GM23338 (cell line): ENCODE results near the gene RFC1. TPM values are rescaled to one million over a fixed set of nuclear protein-coding genes. Genes with fewer than 3 reads are reported as not detected.

Experiments
- ATAC-seq: fragments of 200-7000 bp; cut with Tn5 transposase; 3 replicates; pipeline ENCODE4 v1.9.1; 2020
- DNase-seq: peaks from one replicate; pipeline ENCODE4 v3.0.0-alpha.2; 2015; ENCODE audit warnings: low spot score
- H2AFZ ChIP-seq: fragments of 200-600 bp; sonication (generic); 2 replicates; pipeline ENCODE4 v1.8.0; 2016; ENCODE audit warnings: antibody characterized with exemption, mild to moderate bottlenecking, moderate library complexity
- H3F3A ChIP-seq: fragments of 200-600 bp; sonication (generic); replicated peaks from 2 replicates; pipeline ENCODE4 v1.8.0; 2017; ENCODE audit warnings: antibody characterized with exemption, mixed run types, low read depth
- H3K27ac ChIP-seq: fragments of 200-600 bp; sonication (generic); 2 replicates; pipeline ENCODE4 v1.6.1; 2016; ENCODE audit warnings: low read depth
- H3K27me3 ChIP-seq: fragments of 200-600 bp; sonication (generic); 2 replicates; pipeline ENCODE4 v1.8.0; 2016; ENCODE audit warnings: mild to moderate bottlenecking, mixed run types, moderate library complexity; ENCODE audit not compliant: insufficient read depth
- H3K36me3 ChIP-seq: fragments of 200-600 bp; sonication (generic); 2 replicates; pipeline ENCODE4 v1.8.0; 2016; ENCODE audit warnings: mild to moderate bottlenecking; ENCODE audit not compliant: insufficient read depth
- H3K4me1 ChIP-seq: fragments of 200-600 bp; sonication (generic); 2 replicates; pipeline ENCODE4 v1.8.0; 2016; ENCODE audit warnings: mild to moderate bottlenecking, moderate library complexity; ENCODE audit not compliant: insufficient read depth
- H3K4me2 ChIP-seq: fragments of 200-600 bp; sonication (generic); 2 replicates; pipeline ENCODE4 v1.7.1; 2017; ENCODE audit warnings: mixed run types
- H3K4me3 ChIP-seq: fragments of 200-600 bp; sonication (generic); 2 replicates; pipeline ENCODE4 v1.6.1; 2016; ENCODE audit warnings: mixed run types
- H3K79me2 ChIP-seq: fragments of 200-600 bp; sonication (generic); replicated peaks from 2 replicates; pipeline ENCODE4 v1.8.0; 2017; ENCODE audit warnings: mild to moderate bottlenecking; ENCODE audit not compliant: insufficient read depth
- H3K9me2 ChIP-seq: fragments of 200-600 bp; sonication (generic); 2 replicates; pipeline ENCODE4 v1.8.0; 2017; ENCODE audit not compliant: insufficient read depth
- H4K20me1 ChIP-seq: fragments of 200-600 bp; sonication (generic); replicated peaks from 2 replicates; pipeline ENCODE4 v1.8.0; 2017; ENCODE audit warnings: mild to moderate bottlenecking; ENCODE audit not compliant: insufficient read depth
- H3K27ac Mint-ChIP-seq: 2 replicates; pipeline ENCODE4 v1.8.0; 2020; ENCODE audit warnings: inconsistent platforms, mild to moderate bottlenecking, moderate library complexity, mixed read lengths
- H3K27me3 Mint-ChIP-seq: 3 replicates; pipeline ENCODE4 v1.8.0; 2022; ENCODE audit warnings: low read depth, mild to moderate bottlenecking, moderate library complexity, mixed read lengths, inconsistent platforms; ENCODE audit not compliant: insufficient read depth, poor library complexity
- H3K36me3 Mint-ChIP-seq: 3 replicates; pipeline ENCODE4 v1.8.0; 2021; ENCODE audit warnings: low read depth, mild to moderate bottlenecking, inconsistent platforms, moderate library complexity, mixed read lengths
- H3K4me1 Mint-ChIP-seq: 3 replicates; pipeline ENCODE4 v1.8.0; 2020; ENCODE audit warnings: mild to moderate bottlenecking, inconsistent platforms, mixed read lengths
- H3K4me3 Mint-ChIP-seq: 3 replicates; pipeline ENCODE4 v1.8.0; 2021; ENCODE audit warnings: moderate library complexity, mild to moderate bottlenecking, inconsistent platforms, mixed read lengths
- H3K9me3 Mint-ChIP-seq: 3 replicates; pipeline ENCODE4 v1.8.0; 2020; ENCODE audit warnings: moderate library complexity, mild to moderate bottlenecking, inconsistent platforms, mixed read lengths
- CREB1 ChIP-seq: fragments of 250-450 bp; sonication (Bioruptor Pico); IDR thresholded peaks from 2 replicates; pipeline ENCODE4 v1.5.0; 2020; ENCODE audit warnings: low read depth, mild to moderate bottlenecking, moderate library complexity
- CTCF ChIP-seq, 2 experiments: fragments of 200-600 bp in 1 of 2; sonication (generic) in 1 of 2; conservative IDR thresholded peaks; 2 replicates each; pipeline versions ENCODE4 v1.5.1 to v1.6.1; 2016 to 2017; ENCODE audit warnings: antibody characterized with exemption in 2 of 2, low read depth in 2 of 2, mild to moderate bottlenecking in 2 of 2, moderate library complexity in 1 of 2
- ETS1 ChIP-seq: IDR thresholded peaks from 2 replicates; pipeline ENCODE4 v1.6.1; 2016; ENCODE audit warnings: antibody characterized with exemption
- EZH2 ChIP-seq: fragments of 200-600 bp; sonication (generic); IDR thresholded peaks from one replicate; pipeline ENCODE4 v1.8.0; 2017; ENCODE audit warnings: antibody characterized with exemption, mild to moderate bottlenecking, low read depth; ENCODE audit not compliant: unreplicated experiment
- EZH2phosphoT487 ChIP-seq: fragments of 200-600 bp; sonication (generic); IDR thresholded peaks from one replicate; pipeline ENCODE4 v1.8.1; 2018; ENCODE audit warnings: antibody characterized with exemption; ENCODE audit not compliant: unreplicated experiment
- JUNB ChIP-seq: IDR thresholded peaks from one replicate; pipeline ENCODE4 v1.6.1; 2016; ENCODE audit warnings: antibody characterized with exemption; ENCODE audit not compliant: unreplicated experiment
- NANOG ChIP-seq: IDR thresholded peaks from 2 replicates; pipeline ENCODE4 v1.6.1; 2016; ENCODE audit warnings: antibody characterized with exemption, borderline replicate concordance
- POLR2AphosphoS5 ChIP-seq: IDR thresholded peaks from 2 replicates; pipeline ENCODE4 v1.6.1; 2016; ENCODE audit warnings: antibody characterized with exemption, low read depth
- STAT1 ChIP-seq: IDR thresholded peaks from one replicate; pipeline ENCODE4 v1.6.1; 2016; ENCODE audit warnings: antibody characterized with exemption; ENCODE audit not compliant: unreplicated experiment
- ZNF114 ChIP-seq: fragments of 250-450 bp; sonication (Bioruptor Pico); IDR thresholded peaks from 2 replicates; pipeline ENCODE4 v1.5.0; 2020; ENCODE audit warnings: mild to moderate bottlenecking, moderate library complexity
- ZNF331 ChIP-seq: fragments of 250-450 bp; sonication (Bioruptor Pico); IDR thresholded peaks from 2 replicates; pipeline ENCODE4 v1.5.0; 2020; ENCODE audit warnings: low read depth, mild to moderate bottlenecking, moderate library complexity
- polyA plus RNA-seq: library from polyadenylated mRNA; unstranded; fragments of >200 nt; fragmentation: Nextera tagmentation; extraction: Ambion mirVana; gene quantifications from 2 replicates; pipeline ENCODE4 v1.2.1, GENCODE V29; 2016
- total RNA-seq: library from RNA; depleted of rRNA; stranded (reverse); fragments of >200 nt; shearing (Covaris generic); gene quantifications from 2 replicates; pipeline ENCODE4 v1.2.3, GENCODE V29; 2014
- TF ChIP-seq, protein P1 (sequence below): IDR thresholded peaks from one replicate; pipeline ENCODE4 v1.6.1; 2018; ENCODE audit warnings: antibody characterized with exemption; ENCODE audit not compliant: unreplicated experiment
- TF ChIP-seq, protein P2 (sequence below): fragments of 250-450 bp; sonication (Bioruptor Pico); IDR thresholded peaks from 2 replicates; pipeline ENCODE4 v1.5.0; 2020; ENCODE audit warnings: mild to moderate bottlenecking, moderate library complexity

RFC1 gene
- total and polyA plus RNA-seq, 2 experiments from 2014 or later: 75.8 to 228 TPM

DNA sequence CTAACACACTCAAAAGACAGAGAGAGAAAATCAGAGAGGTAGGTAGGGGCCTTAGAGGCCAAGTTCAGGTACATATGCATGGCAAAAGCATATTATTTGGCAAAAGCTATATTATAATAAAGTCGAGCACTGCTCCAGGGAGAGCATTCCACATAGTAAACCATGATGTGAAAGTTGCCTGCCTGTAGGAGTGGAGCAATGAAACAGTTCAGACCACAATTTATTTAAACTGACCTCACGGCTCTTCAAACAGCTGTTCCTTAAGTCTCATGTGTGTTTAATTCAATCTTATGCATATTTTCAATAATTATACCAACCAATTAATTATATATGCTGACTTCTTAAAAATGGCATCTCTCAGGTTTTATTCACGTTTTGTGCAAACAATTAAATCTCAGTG lies 3.3 kb downstream of the RFC1 start:
- Histone ChIP-seq H3K79me2 (peaks cover 83% of the 10 kb centered on the region), H3K4me2 (no peak overlapping the region), H3K27me3 (peaks cover 11% of the 10 kb centered on the region; the same call in 1 of the 2 replicates), H3K27ac (no peak overlapping the region), H3K36me3 (no peaks in the 10 kb centered on the region), H3K4me3 (no peak overlapping the region), H3K9me2 (0 out of 2 replicates have a peak, but pooled peaks cover 6% of the 10 kb centered on the region), H4K20me1 (peaks cover 30% of the 10 kb centered on the region), H3F3A (0 out of 2 replicates have a peak, but pooled peaks cover 5% of the 10 kb centered on the region), H3K4me1 (peaks cover 10% of the 10 kb centered on the region), H2AFZ (no peak overlapping the region)
- no peak overlapping the region for H3K27ac Mint-ChIP-seq
- H3K4me3 Mint-ChIP-seq: no peak overlapping the region
- DNase-seq: no peak
- no peak for ATAC-seq
- H3K9me3 Mint-ChIP-seq: no peaks in the 10 kb centered on the region; the same call in 1 of the 3 replicates
- H3K4me1 Mint-ChIP-seq: peaks cover 9% of the 10 kb centered on the region; the same call in 2 of the 3 replicates
- no peaks in the 10 kb centered on the region; the same call in 2 of the 3 replicates for H3K36me3 Mint-ChIP-seq
- TF ChIP-seq CTCF (conservative IDR thresholded peaks at IDR 0.05; ENCODE audit: low read depth in 2 of 2) (no peak), EZH2 (no peak), NANOG (no peak), EZH2phosphoT487 (no peak), CREB1 (no peak), ZNF331 (CRISPR knock-in tag) (no peak), JUNB (no peak), ZNF114 (no peak), POLR2AphosphoS5 (no peak), STAT1 (no peak), ETS1 (no peak)
- TF ChIP-seq, protein P1, sequence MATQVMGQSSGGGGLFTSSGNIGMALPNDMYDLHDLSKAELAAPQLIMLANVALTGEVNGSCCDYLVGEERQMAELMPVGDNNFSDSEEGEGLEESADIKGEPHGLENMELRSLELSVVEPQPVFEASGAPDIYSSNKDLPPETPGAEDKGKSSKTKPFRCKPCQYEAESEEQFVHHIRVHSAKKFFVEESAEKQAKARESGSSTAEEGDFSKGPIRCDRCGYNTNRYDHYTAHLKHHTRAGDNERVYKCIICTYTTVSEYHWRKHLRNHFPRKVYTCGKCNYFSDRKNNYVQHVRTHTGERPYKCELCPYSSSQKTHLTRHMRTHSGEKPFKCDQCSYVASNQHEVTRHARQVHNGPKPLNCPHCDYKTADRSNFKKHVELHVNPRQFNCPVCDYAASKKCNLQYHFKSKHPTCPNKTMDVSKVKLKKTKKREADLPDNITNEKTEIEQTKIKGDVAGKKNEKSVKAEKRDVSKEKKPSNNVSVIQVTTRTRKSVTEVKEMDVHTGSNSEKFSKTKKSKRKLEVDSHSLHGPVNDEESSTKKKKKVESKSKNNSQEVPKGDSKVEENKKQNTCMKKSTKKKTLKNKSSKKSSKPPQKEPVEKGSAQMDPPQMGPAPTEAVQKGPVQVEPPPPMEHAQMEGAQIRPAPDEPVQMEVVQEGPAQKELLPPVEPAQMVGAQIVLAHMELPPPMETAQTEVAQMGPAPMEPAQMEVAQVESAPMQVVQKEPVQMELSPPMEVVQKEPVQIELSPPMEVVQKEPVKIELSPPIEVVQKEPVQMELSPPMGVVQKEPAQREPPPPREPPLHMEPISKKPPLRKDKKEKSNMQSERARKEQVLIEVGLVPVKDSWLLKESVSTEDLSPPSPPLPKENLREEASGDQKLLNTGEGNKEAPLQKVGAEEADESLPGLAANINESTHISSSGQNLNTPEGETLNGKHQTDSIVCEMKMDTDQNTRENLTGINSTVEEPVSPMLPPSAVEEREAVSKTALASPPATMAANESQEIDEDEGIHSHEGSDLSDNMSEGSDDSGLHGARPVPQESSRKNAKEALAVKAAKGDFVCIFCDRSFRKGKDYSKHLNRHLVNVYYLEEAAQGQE: no peak
- TF ChIP-seq, protein P2, sequence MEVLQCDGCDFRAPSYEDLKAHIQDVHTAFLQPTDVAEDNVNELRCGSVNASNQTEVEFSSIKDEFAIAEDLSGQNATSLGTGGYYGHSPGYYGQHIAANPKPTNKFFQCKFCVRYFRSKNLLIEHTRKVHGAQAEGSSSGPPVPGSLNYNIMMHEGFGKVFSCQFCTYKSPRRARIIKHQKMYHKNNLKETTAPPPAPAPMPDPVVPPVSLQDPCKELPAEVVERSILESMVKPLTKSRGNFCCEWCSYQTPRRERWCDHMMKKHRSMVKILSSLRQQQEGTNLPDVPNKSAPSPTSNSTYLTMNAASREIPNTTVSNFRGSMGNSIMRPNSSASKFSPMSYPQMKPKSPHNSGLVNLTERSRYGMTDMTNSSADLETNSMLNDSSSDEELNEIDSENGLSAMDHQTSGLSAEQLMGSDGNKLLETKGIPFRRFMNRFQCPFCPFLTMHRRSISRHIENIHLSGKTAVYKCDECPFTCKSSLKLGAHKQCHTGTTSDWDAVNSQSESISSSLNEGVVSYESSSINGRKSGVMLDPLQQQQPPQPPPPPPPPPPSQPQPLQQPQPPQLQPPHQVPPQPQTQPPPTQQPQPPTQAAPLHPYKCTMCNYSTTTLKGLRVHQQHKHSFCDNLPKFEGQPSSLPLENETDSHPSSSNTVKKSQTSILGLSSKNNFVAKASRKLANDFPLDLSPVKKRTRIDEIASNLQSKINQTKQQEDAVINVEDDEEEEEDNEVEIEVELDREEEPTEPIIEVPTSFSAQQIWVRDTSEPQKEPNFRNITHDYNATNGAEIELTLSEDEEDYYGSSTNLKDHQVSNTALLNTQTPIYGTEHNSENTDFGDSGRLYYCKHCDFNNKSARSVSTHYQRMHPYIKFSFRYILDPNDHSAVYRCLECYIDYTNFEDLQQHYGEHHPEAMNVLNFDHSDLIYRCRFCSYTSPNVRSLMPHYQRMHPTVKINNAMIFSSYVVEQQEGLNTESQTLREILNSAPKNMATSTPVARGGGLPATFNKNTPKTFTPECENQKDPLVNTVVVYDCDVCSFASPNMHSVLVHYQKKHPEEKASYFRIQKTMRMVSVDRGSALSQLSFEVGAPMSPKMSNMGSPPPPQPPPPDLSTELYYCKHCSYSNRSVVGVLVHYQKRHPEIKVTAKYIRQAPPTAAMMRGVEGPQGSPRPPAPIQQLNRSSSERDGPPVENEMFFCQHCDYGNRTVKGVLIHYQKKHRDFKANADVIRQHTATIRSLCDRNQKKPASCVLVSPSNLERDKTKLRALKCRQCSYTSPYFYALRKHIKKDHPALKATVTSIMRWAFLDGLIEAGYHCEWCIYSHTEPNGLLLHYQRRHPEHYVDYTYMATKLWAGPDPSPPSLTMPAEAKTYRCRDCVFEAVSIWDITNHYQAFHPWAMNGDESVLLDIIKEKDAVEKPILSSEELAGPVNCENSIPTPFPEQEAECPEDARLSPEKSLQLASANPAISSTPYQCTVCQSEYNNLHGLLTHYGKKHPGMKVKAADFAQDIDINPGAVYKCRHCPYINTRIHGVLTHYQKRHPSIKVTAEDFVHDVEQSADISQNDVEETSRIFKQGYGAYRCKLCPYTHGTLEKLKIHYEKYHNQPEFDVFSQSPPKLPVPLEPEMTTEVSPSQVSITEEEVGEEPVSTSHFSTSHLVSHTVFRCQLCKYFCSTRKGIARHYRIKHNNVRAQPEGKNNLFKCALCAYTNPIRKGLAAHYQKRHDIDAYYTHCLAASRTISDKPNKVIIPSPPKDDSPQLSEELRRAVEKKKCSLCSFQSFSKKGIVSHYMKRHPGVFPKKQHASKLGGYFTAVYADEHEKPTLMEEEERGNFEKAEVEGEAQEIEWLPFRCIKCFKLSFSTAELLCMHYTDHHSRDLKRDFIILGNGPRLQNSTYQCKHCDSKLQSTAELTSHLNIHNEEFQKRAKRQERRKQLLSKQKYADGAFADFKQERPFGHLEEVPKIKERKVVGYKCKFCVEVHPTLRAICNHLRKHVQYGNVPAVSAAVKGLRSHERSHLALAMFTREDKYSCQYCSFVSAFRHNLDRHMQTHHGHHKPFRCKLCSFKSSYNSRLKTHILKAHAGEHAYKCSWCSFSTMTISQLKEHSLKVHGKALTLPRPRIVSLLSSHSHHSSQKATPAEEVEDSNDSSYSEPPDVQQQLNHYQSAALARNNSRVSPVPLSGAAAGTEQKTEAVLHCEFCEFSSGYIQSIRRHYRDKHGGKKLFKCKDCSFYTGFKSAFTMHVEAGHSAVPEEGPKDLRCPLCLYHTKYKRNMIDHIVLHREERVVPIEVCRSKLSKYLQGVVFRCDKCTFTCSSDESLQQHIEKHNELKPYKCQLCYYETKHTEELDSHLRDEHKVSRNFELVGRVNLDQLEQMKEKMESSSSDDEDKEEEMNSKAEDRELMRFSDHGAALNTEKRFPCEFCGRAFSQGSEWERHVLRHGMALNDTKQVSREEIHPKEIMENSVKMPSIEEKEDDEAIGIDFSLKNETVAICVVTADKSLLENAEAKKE (CRISPR knock-in tag): no peak
- peaks cover 14% of the 10 kb centered on the region for H3K27me3 Mint-ChIP-seq
